GM13976 (cell line): ENCODE data around the gene CLIC1.

Source experiments
- DNase-seq: peaks from one replicate; pipeline ENCODE4 v3.0.0; 2012; ENCODE audit warnings: low spot score
- in situ Hi-C: fragments of 300-500 bp; cut with MboI; formaldehyde crosslinking; loops from one replicate; pipeline ENCODE4 v1.12.0; 2022; ENCODE audit warnings: low sequenced_read_pairs, mixed read lengths, inconsistent platforms; ENCODE audit not compliant: unreplicated experiment
- TF ChIP-seq, protein P1 (sequence below): IDR thresholded peaks from 2 replicates; pipeline ENCODE4 v1.5.1; 2012; ENCODE audit warnings: borderline replicate concordance, mild to moderate bottlenecking; ENCODE audit not compliant: insufficient read depth; ENCODE audit errors: extremely low read depth, missing control alignments, control extremely low read depth

The CLIC1 gene

DNA sequence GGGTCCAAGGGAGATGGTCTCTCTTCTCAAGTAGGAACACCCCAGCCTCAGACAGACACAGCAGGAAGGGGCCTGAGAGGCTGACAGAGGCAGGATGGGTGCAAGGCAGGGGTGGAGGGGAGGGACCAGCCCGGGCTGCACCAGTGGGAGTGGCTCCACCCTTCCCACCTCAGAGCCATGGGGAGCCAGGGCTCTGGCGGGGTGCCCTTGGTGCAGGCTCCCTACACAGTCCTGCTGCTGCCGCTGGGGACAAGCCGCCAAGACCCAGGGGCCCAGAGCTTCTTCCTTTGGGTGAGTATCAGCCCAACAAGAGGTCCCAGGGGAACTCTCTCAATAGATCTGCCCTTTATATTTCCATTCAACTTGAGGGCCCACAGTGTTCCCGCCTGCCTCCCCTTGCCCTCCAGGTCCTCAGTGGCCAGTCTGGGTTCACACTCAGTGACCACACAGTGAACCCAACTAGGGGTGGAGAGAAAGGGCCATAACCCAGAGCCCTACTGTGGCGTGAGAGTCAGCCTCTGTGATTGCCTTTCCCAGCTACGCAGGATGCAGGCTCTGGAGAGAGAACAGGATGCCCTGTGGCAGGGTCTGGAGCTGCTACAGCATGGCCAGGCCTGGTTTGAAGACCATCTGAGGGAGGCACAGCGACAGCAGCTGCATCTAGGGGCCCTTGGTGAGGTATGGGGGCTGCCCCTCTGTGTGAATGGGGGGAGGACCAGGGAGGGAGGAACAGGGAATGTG, 26.7 kb upstream of the CLIC1 start:
- DNase-seq: no peak
- TF ChIP-seq, protein P1, sequence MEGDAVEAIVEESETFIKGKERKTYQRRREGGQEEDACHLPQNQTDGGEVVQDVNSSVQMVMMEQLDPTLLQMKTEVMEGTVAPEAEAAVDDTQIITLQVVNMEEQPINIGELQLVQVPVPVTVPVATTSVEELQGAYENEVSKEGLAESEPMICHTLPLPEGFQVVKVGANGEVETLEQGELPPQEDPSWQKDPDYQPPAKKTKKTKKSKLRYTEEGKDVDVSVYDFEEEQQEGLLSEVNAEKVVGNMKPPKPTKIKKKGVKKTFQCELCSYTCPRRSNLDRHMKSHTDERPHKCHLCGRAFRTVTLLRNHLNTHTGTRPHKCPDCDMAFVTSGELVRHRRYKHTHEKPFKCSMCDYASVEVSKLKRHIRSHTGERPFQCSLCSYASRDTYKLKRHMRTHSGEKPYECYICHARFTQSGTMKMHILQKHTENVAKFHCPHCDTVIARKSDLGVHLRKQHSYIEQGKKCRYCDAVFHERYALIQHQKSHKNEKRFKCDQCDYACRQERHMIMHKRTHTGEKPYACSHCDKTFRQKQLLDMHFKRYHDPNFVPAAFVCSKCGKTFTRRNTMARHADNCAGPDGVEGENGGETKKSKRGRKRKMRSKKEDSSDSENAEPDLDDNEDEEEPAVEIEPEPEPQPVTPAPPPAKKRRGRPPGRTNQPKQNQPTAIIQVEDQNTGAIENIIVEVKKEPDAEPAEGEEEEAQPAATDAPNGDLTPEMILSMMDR: no peak
- in situ Hi-C loops: no loop called here

DNA sequence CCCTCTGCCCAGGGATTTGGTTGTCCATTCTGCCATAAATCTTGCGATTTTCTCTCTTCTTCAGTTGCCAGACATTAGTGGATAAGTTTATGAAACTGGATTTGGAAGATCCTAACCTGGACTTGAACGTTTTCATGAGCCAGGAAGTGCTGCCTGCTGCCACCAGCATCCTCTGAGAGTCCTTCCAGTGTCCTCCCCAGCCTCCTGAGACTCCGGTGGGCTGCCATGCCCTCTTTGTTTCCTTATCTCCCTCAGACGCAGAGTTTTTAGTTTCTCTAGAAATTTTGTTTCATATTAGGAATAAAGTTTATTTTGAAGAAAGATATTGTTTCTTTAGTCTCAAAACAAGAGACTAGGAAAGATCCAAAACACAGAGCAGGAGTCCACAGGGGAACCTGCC, 26.0 kb upstream of the CLIC1 start, which contains the start of gene SAPCD1:
Gene SAPCD1 (plus strand): TSS at position 301 of the 400 bp plus-strand sequence. CDS start 399 bp downstream, outside the sequence.
- TF ChIP-seq, protein P1: no peak
- no peak for DNase-seq
- in situ Hi-C loops: no loop called here

DNA sequence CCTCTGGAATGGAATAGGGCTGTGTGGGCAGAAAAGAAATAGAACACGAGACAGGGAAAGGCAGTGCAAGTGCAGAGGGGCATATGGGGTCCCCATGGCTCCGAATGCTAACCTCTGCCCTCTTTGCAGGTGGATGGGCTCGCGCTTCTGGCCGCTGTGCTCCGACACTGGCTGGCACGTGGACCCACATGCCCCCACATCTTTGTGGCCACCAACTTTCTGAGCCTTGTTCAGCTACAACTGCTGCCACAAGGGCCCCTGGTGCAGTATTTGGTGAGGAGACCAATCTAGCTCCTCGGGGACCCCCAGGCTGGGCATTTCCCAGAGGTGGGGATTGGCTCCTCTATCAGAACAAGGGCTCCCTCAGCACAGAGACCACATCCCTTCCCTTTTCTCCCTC, 25.0 kb upstream of the CLIC1 start:
- no peak for DNase-seq
- in situ Hi-C loops: no loop called here
- TF ChIP-seq, protein P1: no peak

DNA sequence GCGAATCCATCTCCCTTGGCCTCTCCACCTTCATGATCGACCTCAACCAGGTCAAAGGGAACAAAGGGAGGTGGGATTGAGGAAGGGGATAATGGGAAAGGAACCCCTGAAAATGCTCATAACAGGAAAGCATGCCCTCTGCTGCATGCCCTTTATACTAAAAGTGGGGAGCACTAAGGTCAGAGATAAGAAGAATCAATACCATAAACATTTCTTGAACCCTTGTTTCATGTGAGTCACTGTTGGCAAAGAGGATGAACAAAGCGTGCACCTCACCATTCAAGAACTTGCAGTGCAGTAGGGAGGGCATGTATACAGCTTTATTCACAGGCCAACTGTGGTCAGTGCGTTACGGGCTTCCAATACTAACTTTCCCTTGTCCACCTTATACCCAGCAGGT, 24.5 kb upstream of the CLIC1 start:
- DNase-seq: no peak
- in situ Hi-C loops: no loop called here
- TF ChIP-seq, protein P1: no peak

DNA sequence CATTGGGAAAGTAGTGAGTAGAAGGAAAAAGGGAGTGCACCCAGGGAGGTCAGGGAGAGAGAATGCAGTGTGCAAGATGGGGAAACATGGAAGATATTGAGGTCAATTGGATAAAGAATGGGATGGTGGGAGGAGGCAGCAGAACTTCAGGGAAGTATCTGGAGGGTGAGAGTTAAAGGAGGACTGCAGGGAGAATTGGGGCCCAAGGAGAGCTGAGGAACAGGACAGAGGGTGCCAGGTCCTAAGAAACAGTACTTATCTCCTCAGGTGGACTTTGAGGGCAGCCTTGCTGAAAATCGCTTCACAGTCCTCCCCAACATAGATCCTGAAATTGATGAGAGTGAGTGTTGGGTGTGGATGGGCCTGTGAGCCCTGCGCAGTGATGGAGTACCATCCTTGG, 22.0 kb upstream of the CLIC1 start:
- TF ChIP-seq, protein P1: no peak
- no peak for DNase-seq
- in situ Hi-C loops: no loop called here

DNA sequence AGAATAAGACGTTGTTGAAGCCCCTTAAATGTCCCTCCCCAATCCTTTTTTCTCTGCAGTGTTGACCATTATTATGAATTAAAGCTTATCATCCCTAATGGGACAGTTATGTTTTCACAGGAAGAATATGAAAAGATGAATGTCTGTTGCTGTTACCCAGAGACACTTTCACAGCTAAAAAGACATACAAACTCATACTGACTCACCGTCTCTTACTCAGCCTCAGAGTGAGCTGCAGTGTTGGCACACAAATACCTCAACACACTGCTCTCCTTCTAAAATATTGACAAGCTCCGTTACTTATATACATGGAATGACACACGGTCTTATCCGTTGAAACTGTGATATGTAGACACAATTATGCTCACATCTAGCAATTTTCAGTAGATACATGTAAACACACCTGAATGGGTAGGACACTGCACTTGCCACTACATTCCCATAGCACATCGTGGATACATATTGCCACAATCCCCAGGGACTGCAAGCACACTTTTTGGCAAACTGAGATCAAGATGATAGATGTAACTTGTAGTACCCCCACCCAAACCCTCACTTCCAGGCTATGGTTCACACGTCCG, 16.5 kb upstream of the CLIC1 start:
- no peak for DNase-seq
- in situ Hi-C loops: no loop called here
- TF ChIP-seq, protein P1: no peak
